NCI-H1930 (cell line): ENCODE results near the gene CHD2.
"Not testable (repeated sequence)": the region's sequence is repeated elsewhere in the genome, so short reads cannot be mapped to it uniquely, and the experiment has no call there.

Experiments
- DNase-seq, 2 experiments: peaks; one replicate each; lab custom pipeline; 2025; lab: John Stamatoyannopoulos, UW

Gene CHD2

DNA sequence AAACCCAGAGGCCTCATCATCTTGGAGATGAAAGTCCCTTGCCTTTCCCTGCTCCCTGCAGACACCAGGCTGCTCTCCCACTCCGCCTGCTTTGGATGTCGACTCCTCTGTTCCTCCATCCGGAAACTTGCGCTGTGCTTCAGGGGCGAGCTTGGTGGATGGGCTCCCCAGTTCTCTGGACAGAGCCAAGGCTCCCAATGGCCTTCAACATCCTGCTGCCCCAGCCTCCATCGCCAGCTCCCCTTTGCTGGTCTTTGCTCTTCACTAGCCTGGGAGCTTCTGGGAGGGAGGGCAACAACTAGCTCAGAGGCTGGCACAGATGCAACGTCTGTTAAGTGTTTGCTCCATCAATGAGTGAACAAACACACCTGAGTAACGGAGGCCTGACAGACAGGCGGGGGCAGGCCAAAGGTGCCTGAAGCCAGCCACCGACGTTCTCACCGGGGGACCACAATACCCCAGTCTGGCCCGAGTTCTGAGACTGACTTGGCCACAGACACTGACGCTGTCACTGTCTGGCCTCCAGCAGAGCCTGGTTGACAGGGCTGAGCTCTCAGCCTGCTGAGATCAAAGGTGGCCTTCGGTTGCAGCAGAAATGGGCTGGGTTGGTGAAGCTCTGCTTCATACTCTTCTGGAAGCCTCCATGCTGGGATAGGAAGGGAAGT is 149.9 kb downstream of the CHD2 start:
- DNase-seq, result no peak

DNA sequence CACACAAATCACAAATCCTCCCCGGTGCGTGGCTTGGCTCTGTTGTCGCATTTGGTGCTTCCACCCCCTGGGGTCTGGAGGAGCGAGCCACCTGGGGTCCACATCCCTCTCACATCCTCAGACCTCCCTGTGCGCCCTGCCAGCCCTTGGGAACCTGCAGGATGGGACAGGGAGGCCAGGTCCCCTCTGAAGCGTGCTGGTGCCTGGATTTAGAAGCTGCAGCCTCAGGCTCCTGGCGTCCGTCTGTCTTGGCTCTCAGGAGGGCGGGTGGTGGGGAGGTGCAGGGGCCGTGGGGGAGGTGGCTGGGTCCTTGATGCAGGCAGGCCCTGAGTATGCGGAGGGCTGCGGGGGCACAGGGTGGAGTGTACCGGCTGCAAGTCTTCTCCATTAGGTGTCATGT is 150.5 kb downstream of the CHD2 start:
- no peak for DNase-seq

DNA sequence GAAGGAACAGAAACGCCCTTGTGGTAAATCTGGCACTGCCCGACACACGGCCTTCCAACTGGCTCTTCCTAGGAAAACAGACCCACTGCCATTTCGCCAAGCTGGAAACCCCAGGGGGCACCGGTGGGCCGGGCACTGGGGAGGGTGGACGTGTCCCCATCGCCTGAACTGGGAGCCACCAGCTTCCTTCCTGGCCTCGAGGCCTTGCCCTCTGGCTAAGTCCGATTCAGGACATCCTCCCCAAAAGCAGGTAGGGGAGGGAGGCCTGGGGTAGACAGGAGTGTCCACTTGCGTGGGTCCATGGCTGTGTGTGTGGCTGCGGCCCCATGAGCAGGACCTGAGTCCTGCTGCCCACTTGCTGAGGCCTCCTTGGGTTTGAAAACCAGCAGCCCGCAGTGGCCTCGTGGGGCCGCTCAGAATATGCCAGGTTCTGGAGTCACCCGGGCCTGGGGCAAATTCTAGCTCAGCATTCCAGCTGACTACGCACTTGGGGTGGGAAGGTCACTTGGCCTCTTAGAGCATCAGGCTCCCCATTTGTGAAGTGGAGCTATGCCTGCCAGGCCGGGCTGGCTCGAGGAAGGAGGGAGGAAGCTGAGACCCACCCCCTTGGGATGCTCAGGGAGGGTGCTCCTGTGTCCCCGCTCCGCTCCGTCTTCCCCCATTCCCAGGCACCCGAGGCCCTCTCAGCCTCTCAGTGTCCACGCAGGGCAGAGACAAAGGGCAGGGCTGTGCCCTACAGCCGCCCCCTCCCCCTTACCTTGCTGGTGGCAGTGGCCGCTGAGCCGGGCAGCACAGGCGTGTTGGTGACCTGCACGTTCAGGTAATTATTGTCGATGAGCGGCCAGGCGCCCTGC is 151.3 kb downstream of the CHD2 start:
- no peak for DNase-seq

DNA sequence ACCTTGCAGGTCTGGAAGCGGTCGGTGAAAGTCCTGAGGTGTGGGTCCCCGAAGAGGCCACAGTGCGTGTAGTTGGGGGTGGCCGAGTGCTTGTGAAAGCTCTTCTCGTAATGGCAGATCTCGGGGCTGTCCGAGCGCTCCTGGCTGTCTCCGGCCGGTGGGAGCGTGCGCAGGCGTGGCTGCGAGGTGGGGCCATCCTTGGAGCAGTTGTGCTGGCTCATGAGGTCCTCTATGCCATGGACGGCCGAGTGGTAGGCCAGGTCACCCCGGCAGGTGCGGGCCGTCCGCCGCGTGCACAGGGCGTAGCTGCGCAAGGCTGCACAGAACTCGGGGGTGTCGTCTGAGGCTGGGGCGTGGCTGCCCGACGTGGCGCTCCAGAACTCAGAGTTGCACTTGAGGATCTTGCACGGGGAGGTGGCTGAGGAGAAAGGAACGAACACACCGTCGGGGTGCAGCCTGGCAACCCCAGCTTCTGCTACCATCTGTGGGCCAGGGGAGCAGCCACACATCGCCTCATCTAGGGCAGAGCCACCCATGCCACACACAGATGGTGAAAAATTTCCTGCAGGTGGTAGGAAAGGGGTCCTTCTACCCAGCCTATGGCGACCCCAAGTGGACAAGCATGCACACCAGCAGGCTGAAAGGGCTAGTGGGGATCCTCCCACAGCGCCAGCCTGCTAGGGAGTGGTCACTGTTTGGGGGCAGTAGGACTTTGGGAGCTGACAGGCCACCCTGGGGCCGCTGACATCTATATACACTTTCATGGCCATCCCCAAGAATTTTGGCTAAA is 152.2 kb downstream of the CHD2 start:
- DNase-seq, result no peak

DNA sequence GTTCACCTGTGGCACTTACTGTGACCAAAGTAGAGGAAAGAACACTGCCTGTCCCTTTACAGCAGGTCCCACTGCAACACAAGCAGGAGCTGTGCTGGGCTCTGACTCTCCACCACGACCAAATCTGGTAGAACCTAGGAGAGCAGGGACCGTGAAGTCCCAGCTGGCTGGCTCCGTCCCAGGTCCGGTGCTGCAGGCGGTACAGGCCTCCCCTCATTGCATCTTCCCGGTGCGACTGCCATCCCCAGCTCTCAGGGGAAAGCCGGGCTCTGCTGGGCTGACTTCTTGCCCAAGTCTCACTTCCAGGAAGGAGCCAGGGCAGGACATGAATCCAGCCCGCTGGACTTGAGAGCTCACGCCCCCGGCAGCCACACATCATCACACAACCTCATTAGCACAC is 155.1 kb downstream of the CHD2 start:
- no peak for DNase-seq

DNA sequence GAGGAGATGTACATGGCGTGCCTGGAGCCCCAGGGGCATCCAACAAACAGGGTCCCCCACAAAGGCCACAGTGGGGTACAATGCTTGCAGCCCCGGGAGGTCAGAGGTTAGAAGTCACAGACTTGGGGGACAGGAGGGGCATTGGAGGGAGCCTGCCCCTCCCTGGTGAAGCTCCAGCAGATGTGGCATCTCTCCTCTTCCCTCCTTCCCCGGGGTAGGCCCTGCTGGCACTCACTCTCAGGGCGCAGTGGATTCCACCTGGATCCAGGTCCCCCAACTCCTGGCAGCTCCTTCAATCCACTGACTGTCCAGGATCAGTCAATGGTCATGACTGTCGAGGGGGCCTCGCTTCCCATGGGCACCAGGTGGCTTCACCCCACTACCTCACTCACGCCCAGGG is 156.7 kb downstream of the CHD2 start:
- DNase-seq, result no peak

DNA sequence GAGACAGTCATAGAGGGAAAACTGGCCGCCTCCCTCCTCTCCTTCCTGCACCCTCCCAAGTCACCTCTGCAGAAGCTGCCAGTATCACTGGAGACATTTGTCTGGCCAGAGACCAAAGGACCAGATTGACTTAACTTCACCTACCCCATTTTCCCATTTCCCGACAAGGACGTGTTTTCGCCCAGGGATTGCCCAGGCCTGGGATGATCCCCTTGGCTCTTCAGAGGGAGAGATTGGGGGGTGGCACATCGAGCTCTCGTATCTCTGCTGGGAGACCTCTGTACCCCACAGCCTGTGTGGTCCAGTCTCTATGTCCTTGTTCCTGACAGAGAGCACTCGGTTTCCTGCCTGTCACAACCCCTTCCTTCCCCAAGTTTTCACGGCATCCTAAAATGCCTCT is 157.5 kb downstream of the CHD2 start:
- no peak for DNase-seq

DNA sequence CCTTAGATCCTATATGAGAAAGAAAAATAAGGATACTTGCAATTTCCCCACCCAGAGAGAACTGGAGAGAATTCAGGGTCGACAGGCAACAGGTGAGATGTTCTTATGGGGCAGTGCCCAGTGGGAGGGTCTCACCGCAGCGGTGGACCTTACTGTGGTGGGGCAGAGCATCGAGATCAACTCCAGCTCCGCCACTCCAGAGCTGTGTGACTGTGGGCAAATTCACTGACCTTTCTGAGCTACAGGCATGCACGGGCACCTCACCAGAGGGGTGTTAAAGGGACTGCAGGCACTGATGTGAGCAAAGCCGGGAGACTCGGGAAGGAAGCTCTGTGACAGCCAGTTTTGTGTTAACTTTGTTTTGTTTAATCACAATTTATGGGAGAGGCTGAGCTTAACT is 158.0 kb downstream of the CHD2 start:
- DNase-seq, result no peak

DNA sequence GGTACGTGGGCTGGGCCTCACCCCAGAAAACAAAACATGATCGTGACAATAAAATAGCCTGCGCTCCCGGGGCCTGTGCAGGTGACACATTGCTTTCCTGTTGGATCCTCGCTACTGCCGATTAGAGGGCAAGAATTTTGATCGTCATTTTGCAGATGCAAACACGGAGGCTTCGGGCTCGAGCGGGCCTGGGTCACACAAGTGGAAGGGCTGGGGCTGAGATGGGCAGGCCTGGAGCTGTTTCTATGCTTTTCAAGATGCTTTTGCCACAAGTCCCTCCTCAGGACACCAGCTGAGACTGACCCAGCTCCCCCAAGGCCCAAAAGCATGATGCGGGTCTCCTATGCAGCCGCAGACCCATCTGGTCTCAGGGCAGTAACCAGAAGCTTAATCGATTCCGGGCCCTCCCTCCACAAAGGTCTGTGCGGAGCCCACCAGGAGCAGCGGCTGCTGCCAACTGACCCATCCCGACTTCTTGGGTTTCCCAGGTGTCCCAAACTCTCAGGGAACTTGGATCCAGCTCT is 158.8 kb downstream of the CHD2 start:
- no peak for DNase-seq

DNA sequence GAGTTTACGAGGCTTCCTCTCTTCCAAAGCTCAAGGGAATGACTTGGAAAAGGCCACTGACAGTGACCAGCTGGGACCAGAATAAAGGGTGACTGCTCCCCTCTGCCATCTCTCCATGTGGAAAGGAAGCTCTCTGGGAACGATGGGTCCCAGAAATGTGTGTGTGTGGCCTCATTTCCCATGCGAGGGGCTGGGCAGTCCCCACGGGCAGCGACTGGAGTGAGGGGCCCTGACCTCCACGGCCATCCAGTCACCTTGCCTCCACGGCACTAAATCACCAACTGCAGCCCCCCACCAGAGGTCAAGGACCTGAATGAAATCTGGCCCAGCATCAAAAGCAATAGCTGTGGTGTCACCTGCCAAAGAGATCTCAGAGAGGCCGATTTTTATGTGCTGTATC is 159.3 kb downstream of the CHD2 start:
- no peak for DNase-seq

DNA sequence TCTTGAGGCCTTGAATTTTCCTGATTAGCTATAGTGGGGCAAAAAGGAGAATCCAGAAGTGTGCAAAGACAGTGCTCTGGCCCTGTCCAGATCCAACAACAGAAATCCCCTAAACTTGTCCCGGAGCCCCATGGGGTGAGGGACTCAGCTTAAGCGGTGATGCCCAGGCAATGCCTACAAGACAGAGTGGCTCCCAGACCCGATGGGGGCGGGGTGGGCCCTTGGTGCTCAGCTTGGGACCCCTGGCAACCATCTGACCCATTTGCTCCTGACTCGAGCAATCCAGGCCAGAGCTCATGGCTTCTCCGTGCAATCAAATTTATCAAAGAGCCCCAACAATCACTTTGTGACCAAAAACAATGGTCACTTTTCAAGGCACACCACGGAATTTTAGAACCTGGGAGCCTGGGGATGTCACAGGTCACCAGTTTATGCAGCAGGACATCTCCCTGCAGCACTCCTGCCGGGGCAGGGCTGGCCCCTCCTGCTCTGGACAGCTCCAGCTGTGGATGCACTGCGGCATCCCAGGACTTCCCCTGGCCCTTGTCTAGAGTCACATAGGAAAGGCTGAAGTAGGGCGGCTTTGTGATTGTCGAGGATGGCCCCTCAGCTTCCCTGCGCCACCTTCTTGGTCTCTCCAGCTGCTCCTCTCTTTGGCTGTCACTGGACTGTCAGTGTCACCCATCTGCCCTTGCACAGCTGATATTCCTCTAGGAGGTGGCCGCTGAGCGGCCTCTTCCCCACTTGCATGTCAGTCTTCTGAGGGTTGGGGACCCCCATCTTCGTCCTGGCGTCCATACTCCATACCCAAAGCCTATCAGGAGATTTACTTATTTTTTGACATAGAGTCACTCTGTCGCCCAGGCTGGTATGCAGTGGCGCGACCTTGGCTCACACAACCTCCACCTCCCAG is 160.5 kb downstream of the CHD2 start:
- no peak for DNase-seq

DNA sequence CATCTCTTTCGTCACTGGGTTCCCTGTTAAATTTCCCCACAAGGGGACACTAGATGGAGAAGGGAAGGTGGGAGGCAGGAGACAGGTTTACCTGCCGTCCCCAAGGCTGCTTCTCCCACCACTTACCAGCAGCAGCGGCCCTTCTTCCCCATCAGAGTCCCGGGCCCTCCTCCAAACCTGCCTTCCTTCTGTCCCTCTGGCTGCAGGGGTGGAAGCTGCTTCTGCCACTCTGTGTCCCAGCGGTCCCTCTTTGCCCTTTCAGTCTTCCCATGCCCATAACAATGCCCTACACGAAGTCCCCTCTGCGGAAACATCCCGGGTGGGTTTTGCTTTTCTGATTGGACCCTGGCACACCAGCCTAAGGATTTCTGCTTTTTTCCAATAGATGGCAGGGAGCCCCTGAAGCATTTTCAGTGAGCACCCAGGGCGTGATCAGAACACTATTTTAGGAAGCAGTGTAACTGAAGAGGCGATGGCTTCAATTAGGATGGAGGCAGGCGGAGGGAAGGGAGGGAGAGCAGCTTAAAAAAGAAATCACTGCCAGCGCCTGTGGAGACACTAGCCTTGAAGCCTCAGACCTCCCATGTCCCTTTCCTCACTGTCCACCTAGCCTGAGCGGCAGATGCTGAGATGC is 162.6 kb downstream of the CHD2 start:
- DNase-seq, result not testable (repeated sequence)

DNA sequence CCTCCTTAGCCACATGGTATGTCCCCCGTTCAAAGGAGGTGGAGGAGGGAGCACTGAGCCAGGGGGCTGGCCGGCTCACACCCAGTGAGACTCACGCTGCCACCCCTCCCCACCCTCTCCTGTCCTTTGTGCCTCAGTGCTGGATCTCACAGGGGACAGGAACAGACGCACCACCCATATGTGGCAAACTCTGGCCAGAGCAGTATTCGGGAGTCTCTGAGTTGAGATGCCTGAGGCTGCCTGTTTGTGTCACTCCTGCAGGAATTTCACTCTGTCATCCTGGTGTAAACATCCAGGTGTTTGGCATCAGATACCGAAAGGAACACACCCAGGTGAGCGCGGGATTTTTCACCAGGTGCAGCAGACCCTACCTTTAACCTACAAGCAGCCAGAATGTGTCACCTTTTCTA is 163.1 kb downstream of the CHD2 start:
- DNase-seq, result no peak

DNA sequence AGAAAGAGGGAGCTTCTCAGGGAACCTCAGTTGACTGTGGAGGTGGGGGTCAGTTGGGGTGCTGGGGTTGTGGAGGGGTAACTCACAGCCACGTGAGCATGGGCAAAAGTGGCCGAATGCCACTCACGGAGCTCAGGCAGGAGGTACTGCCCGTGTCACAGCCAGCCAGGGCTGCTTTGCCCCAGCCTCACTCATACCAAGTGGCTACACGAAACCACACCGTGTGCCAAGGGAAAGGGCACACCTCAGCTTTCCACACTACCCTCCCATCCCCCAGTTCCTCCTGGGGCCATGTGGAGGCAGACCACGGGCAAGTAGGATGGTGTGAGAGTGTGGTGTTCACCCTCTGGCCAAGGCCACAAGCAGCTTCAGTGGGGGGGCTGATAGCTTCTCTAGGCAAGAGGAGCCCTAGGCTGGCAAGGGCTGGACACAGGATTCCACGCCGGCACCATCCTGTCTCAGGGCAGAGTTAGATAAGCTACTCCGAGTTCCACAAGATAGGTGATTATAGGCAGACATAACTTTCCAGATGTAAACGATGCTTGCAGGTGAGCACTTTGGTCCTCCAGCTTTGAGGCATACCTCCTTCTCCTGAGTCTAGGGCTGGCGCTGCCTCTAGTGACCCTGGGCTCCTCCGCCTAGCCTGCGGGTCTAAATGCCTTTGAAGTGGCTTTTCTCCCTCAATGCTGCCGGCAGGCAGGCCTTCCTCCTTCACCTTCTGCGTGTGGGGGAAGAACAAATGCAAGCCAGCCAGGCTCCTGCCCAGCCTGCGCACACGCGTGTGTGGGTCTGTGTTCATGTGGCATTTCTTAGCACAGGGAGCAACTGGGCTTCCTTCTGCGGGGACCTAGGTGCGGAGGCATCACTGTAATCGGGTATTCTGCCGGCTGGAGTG is 163.9 kb downstream of the CHD2 start:
- DNase-seq, result no peak

DNA sequence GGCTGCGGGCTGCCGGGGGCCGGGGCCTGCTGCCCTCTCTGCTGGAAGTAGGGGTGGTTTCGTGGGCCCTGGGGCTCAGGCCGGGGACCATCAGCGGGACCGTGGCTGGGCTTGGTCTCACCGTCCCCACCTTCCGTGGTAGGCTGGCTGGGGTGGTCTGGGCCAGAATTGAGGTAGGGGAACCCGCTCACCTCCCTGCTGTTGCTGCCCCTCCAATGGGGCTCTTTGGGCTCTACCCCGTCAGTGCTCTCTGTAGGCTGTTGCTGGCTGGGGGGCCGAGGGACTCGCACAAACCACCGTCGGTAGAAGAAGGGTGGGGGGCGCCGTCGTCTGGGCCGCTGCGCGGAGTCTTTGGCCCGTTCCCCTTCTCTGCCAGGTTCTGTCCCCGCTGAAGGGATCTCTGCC is 165.5 kb downstream of the CHD2 start:
- DNase-seq, result no peak

DNA sequence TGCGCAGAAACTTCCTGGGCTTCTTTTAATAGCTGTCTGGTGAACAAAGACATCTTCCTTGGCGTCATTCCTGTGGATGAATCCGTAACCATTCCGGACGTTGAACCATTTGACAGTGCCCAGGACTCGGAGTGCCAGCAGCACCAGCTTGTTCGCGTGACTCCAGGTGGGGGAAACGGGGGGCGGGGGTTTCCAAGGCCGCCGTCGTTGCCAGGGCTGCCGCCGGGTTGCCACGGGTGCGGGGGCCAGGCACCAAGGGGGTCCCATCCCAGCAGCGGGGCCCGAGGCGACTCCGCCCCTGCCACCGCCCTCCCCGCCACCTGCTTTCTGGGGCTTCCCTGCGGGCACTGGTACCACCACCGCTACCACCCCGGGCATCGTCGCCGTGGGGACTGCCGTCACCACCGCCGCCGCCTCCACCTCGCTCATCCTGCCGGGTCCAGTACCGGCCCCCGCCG is 166.1 kb downstream of the CHD2 start:
- no peak for DNase-seq

DNA sequence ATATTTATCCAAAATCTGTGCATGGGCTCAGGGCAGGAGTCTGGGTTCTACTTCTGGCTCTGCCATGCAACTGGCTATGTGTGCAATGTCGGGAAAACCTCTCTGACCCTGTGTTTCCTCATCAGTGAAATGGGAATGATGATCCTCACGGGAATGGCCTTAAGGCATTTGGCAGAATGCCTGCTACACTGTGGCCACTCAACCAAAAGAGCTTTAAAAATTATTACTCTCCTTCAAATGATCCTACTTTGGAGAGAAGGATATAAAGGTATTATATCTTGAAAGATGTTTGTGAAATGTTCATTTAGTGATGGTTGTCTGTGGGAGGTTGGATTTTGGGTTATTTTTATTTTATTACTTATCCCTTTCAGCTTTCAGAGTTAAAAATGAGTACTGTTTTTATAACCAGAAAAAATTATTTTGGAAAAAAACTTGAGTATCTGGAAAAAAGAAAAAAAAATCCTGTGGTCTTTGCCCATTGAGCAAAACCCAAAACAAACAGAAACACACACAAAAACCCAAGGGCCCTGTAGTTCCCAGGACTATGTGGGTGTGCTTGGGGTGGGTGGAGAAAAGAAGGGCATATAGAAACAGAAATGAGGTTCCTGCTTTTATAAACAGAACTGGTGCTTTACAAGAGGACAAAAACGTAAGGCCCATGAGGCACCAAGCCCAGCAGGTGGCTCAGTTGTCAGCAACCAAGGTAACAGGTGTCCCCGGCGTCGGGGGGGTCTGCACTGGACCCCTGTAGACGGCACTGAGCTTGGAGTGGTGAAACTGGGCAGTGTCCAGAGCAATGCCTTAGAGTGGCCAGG is 166.9 kb downstream of the CHD2 start:
- no peak for DNase-seq

DNA sequence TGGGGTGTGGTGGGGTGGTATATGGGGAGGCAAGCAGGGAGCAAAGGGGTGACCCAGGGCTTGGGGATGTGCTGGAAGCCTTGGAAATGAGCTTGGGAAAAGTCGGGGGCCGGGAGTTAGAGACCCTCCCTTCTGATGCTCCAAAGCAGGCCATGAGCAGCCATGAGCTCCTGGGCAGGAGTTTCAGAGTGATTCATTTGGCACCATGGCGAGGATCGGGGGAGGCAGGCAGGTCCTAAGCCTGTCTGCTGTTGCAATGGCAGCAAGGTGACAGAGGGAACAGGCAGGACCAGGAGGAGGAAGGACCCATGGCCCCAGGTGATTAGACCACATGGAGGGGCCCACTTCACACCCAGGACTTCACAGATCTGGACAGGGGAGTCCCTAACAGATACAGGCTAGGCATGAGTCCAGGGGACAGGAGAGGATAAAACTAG is 167.5 kb downstream of the CHD2 start:
- no peak for DNase-seq
